ENCODE results near the gene PDCD7. TPM values are rescaled to one million over a fixed set of nuclear protein-coding genes. Genes with fewer than 3 reads are reported as not detected.
"Not testable (repeated sequence)": the region's sequence is repeated elsewhere in the genome, so short reads cannot be mapped to it uniquely, and the experiment has no call there.

The PDCD7 gene
- total RNA-seq, 1 donor from 2014 or later: 22.0 TPM

DNA sequence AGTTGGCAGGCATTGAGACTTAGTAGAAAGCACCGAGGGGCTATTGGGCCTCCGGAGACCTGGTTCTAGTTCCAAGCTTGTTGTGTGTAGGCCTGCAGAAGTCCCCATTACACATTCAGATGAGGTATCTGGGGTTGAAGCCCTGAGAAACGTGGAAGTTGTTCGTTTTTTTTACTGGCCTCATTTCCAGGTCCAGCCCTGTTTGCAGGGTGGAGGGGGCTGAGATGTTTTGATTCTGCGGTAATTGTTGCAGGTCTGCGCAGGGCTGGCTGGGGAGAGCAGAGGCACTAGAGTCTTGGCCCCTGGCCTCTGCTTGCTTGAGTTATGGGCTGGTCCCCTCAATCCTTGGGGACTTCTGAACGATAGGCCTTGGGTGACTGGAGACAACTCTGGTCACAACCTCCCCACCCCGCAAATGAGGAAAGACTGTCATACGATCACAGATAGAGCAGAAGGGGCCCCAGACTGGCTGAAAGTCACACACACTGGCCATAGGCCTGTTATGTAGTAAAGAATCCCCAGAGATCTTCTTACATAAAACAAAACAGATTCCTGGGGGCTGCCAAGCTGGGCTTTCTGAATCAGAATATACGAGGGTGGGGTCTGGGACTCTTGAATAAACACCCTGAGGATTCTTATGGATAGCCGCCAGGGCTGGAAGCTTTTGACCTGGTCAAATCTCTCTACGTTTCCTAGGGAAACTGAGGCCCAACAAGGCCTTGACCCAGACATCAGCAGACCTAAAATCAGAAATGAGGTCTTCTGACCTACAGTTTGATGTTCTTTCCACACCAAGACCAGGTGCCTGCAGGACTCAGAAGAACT lies 41.5 kb downstream of the PDCD7 start:
- no peak for DNase-seq (ENCODE audit: low spot score)

DNA sequence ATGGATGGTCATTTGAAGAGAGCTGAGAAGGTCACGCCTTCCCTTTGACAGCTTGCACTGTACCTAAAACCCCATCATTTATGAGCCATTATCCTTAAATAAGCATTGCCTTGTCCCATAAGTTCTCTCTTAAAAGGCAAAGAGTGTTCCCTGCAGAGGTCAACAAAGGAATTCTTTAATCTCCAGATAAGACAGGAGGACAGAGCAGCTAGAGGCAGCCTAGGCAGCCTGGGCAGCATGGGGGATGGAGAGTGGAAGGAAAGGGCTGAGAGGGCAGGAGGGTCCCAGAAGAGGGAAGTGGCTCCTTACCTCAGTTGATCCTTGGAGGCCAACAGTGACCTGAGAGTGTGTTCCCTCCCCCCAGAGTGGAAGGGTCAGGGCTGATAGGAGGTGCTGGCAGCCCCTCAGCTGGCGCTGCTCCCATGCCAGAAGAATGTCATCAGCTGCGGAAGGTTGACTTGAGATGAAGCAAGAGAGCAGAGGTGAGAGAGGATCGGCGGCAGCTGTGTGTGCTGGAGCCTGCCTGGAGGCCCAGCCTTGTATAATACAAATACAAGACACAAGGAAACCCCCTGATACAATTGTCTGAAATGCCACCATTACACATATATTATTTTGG lies 44.3 kb downstream of the PDCD7 start:
- DNase-seq (ENCODE audit: low spot score): no peak

DNA sequence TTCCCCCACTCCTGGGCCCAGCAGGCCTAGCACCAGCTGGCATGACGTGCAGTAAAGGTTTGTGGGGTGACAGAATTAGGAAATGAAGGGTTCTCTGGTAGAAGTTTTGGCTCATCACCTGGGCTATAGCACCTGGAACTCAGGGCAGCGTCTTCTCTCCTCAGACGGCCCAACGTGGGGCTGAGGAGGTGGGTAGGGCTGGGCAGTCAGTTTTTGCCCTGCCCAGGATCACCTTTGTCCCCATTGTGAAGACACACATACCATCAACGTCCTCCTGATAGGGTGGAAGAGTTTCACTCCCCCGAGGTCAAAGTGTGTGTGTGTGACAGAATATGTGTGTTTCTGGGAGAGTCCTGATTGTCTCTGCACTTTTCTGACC lies 45.0 kb downstream of the PDCD7 start:
- DNase-seq (ENCODE audit: low spot score): no peak

DNA sequence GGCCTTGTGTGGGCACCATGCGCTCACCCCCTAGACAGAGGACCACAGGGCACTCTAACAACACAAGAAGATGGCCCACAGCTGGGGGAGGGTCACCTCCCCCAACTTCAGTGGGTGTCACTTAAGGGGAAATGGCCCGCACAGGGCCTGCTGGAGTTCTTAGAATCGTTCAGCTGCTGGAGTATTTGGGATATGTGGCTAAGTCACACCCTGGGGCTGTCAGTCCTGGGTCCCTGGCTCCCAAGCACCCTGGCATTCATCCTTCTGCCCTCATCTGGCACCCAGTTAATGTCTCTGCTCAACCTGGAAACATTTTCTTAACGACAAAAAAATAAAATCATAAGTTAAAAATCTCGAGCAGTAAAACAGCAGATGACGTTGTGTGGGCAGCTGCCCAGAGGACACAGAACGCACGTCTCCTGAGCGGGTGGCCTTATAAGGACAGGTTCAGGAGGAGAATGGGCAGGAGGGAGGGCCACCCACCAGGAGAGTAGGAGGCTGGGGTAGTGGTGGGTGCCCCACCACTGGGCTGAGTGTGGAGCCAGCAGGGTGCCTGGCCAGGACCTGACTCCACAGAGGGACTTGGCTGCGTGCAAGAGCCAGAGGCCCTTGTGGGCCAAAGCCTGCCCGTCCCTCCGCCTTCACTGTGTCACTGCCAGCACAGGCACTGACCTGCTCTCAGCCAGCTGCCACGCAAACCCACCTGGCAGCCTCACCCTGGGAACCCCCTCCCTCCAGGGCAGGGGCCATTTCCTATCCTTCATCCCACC lies 45.5 kb downstream of the PDCD7 start:
- DNase-seq (ENCODE audit: low spot score): peak; percentile 68

DNA sequence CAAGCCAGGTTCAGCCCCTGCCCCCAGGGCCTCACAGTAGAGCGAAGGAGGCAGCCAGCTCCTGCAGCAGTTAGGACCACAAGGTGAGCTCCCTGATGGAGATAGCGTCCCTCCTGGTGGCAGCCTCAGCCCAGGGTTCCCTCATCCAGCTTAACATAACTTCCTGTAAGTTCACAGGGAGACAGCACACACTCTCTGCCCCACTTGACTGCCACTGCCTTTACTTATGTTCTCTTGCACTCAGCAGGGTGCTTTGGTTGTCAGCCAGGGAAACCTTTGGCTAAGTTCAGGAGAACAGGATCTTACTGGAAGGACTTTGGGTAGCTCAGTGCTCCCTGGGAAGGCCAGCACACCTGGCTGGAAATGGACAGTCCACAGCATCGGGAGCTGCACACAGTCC lies 46.2 kb downstream of the PDCD7 start:
- DNase-seq (ENCODE audit: low spot score): no peak

DNA sequence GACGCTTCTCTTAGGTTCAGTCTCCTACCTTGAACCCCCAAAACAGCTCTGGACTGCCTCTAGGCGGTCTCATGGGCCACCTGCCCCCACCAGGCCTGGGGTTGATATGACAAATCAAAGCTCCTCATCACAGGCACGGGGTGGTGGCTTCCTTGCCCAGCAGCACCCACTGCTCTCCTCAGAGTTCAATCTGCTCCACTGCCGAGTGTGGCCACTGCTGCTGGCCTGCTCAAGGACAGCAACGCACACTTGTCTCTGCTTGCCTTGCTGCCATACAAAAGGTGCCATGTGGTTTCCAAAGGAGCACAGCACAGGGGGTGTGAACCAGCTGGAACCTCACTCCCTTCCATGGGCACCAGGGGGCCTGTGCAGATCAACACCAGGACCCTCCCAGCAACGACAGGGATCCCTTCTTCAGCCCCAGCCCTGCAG lies 46.9 kb downstream of the PDCD7 start:
- DNase-seq (ENCODE audit: low spot score): no peak

DNA sequence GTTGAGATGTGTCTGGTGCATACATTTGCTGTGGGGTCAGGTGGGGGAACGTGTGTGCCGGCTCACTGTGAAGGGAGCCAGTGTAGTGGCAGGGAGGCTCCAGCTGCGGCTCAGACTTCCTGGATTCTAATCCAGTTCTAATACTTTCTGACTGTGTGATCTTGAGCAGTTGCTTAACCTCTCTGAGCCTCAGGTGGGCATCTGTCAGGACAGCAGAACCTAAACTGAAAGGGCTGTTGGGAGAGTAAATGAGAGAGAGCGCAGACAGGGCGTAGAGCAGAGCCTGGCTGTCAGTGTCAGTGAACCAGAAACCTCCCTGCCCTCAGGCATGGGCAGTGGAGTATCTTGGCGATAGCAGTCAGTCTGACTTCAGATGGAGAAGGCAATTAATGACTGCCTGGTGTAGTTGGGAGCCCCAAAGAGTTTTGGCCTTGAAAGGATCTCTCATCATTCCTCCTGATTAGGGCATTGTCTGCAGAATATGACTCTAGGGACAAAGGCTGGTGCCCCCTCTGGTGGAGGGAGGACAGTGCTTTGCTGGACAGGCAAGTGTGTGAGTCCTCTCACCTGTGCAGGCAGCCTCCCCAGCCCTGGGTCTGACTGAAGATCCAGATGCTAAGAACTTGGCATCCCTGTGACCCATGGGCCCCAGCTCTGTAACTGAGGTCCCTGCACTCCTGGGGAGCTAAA lies 47.5 kb downstream of the PDCD7 start:
- DNase-seq (ENCODE audit: low spot score): no peak

DNA sequence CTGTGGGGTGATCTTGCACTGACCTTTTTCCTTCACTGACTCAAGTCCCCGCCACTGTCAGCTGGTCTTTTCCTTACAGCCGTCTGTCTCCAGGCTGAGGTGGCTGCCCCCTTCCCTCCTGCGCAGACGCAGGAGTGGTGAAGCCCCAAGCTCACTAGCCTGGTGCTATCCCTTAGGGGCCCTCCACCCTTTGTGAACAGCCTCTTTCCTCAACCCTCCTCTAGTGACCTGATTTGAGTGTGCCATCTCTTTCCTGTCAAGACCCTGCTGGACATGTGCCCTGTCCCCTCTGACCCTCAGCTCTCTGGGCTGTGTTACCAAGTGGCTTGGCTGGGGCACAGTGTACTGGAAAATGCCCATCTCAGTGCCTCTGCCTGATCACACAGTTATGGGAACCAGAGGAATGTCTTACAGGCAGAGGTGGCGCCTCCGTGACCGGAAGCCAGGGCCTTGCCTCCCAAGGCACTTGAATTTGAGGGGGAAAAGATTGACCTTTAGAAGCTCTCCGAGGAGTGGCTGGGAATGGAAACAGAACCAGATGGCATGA lies 48.3 kb downstream of the PDCD7 start:
- DNase-seq (ENCODE audit: low spot score): no peak

DNA sequence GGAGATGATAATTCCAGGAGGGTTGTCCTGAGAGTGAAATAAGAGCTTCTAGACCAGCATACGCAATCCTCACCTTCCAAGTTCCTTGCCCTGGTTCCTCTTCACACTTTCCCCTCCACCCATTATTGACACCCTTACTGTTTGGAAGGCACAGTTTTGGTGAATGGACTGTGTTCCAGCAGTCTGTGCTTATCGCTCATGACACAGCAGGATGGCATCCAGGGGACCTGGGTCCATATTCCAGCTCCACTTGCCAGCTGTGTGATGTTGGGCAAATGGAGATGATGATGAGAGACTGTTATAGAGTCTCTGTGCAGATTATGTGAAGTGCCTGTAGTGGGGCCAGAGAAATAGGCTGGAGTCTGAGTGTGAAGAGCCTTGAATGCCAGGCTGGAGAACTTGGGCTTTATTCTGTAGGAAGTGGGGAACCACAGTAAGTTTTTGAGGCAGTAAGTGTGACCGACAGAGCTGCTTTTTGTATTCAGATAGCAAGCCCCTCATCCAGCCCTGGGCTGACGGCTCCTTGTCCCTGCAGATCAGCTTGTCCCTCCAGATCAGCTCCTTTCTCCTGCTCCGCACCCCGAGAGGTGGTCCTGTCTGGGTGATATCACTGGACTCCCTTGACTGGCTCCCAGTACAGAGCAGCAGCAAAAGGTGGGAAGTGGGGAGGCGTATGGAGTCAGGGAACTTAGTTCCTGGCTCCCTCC lies 49.0 kb downstream of the PDCD7 start:
- no peak for DNase-seq (ENCODE audit: low spot score)

DNA sequence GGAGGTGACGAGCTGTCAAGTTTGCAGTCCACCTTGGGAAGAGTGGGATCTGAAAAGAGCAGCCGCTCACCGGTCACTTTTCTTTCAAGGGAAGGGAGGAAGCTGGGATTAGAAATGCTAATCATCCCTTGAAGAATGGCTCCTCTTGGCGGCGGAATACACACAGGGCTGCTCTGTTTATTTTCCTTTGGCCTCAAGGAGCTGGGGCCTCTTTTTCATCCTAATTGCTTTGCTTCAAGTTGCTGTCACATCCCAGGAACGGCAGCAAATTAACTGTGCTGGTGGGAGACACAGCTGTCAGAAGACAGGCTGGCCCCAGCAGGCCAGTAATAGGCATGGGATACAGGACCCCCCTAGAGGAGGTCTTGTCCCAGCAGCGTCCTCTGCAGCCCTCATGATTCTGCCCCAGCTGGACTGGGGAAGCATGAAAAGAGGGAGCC lies 50.3 kb downstream of the PDCD7 start:
- DNase-seq (ENCODE audit: low spot score): no peak

DNA sequence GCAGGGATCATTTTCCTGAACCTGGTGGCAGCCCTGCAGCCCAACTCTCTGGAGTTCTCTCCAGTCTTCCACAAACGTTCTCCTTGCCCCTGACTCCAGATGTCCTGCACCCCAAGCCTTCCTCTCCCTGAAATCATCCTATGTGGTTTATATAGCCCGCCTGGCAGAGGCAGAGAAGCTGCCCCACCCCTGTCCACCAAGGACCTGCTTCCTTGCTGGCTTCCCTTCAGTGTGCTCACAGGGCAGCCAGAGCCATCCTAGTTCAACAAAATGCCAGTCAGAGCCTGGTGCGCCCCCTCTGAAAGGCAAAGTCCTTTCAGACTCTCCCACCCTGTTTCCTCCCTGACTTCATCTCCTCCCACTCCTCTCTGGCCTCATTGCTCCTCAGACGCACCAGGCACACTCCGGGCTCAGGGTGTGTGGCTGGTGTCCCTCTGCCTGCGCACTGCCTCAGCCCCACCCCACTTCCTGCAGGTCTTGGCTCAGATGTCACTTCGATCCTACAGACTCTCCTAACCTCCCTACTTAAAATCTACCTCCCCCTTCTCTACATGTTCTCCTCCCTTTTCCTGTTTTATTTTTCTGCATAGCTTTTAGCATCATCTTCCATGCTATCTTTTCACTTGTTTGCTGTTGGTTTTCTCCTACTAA lies 51.2 kb downstream of the PDCD7 start:
- DNase-seq (ENCODE audit: low spot score): no peak

DNA sequence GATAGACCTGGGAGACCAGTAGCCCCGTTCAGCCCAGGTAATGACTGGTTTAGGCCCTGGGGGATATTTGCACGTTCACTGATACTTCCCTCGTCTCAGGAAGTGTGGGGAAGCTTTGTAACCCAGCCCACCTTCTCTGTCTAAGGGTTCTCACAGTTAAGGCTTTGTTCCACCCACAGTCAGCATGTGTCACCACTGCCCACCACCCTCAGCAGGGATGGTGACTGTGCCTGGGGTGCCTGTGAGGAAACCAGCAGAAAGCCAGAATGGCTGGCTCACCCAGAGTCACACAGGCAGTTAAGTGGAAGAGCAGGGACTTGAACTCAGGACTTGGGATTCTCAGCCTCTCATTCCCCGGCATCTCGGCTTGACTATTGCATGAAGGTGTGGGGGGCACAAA lies 51.9 kb downstream of the PDCD7 start:
- DNase-seq (ENCODE audit: low spot score): no peak

DNA sequence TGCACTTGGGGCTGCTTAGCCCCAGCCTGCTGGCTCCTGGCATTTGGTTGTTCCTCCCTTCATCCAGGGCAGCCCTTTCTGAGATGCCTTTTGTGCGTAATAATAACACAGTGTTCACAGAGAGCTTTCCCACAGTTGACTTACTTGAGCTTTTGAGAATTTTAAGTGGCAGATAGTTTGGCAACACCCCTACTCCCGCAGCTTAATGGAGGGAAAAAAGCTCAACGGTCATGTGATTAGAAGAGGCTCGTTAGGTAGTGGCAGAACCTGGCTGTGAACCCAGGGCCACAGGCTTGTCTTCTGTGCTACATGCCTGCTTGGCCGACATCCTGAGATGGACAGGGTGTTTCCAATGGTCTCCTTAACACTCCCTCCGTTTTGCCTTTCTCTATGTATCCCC lies 52.3 kb downstream of the PDCD7 start:
- DNase-seq (ENCODE audit: low spot score): no peak

DNA sequence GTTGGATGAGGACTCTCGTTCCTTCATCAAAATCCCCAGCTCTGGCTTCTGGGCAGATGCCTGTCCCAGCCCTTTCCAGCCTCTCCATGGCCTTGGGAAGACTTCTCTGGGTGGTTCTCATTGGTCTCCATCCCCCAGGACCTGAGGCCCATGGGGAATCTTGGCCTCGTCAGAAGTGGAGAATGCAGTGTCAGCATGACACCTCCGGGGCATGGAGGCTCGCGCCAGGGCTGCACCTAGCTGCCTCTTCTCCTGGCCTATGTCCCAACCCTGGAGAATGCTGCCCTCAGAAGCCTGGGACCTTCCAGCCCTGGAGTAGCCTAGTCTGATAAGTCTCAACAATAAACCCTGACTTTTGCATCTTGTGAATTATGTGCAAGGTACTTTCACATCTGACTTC lies 54.0 kb downstream of the PDCD7 start:
- no peak for DNase-seq (ENCODE audit: low spot score)

DNA sequence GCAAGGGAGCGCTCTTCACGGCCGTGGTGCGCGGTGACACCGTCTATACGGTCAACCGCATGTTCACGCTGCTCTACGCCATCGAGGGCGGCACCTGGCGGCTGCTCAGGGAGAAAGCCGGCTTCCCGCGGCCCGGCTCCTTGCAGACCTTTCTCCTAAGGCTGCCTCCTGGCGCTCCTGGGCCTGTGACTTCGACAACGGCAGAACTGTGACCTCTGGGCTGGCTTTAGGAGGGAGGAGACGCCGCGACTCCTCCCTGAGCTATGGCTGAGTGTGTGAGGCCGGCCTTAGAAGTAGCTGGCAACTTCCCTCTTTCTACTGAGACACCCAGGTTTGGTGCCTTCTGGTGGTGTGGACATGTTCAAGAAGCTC lies 55.6 kb downstream of the PDCD7 start:
- DNase-seq (ENCODE audit: low spot score): peak; percentile 66

DNA sequence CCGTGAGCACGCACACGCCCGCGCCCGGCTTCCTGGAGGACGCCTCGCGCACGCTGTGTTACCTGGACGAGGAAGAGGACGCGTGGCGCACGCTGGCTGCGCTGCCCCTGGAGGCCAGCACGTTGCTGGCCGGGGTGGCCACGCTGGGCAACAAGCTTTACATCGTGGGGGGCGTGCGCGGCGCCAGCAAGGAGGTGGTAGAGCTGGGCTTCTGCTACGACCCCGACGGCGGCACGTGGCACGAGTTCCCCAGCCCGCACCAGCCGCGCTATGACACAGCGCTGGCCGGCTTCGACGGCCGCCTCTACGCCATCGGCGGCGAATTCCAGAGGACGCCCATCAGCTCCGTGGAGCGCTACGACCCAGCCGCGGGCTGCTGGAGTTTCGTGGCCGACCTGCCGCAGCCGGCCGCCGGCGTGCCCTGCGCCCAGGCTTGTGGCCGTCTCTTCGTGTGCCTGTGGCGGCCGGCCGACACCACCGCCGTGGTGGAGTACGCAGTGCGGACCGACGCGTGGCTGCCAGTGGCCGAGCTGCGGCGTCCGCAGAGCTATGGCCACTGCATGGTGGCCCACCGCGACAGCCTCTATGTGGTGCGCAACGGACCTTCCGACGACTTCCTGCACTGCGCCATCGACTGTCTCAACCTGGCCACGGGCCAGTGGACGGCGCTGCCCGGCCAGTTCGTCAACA lies 56.2 kb downstream of the PDCD7 start:
- DNase-seq (ENCODE audit: low spot score): no peak

DNA sequence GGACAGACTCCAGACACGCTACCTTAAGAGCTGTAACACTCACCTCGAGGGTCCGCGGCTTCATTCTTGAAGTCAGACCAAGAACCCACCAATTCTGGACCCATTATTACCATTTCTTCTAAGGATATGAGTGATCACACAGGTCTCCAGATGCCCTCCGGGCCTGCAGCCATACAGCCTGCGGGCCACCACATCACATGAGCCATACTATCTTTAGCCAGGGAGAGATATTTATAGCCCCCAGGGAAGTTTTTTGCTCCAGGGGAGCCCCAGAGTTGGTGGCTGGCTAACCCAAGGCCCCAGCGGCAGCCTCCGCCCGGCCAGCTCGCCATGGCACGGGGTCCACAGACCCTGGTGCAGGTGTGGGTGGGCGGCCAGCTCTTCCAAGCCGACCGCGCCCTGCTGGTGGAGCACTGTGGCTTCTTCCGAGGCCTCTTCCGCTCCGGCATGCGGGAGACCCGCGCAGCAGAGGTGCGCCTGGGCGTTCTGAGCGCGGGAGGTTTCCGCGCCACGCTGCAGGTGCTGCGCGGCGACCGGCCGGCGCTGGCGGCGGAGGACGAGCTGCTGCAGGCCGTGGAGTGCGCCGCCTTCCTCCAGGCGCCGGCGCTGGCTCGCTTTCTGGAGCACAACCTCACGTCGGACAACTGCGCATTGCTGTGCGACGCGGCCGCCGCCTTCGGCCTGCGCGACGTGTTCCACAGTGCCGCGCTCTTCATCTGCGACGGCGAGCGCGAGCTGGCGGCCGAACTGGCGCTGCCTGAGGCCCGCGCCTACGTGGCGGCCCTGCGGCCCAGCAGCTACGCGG lies 56.9 kb downstream of the PDCD7 start, which contains the start of gene KBTBD13:
KBTBD13 (plus strand) TSS at position 261 of the 805 bp plus-strand sequence; CDS start at position 331, 70 bp downstream.
- no peak for DNase-seq (ENCODE audit: low spot score)

DNA sequence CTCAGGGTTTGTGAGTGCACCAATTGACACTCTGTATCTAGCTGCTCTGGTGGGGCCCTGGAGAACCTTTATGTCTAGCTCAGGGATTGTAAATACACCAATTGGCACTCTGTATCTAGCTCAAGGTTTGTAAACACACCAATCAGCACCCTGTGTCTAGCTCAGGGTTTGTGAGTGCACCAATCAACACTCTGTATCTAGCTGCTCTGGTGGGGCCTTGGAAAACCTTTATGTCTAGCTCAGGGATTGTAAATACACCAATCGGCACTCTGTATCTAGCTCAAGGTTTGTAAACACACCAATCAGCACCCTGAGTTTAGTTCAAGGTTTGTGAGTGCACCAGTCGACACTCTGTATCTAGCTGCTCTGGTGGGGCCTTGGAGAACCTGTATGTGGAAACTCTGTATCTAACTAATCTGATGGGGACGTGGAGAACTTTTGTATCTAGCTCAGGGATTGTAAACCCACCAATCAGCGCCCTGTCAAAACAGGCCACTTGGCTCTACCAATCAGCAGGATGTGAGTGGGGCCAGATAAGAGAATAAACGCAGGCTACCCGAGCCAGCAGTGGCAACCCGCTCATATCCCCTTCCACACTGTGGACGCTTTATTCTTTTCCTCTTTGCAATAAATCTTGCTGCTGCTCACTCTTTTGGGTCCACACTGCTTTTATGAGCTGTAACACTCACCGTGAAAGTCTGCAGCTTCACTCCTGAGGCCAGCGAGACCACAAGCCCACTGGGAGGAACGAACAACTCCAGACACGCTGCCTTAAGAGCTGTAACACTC lies 57.8 kb downstream of the PDCD7 start:
- not testable (repeated sequence) for DNase-seq (ENCODE audit: low spot score)
